Middle frontal gyrus (tissue), 1 donor: Measurements from ENCODE around the gene CNTNAP5.
A peak's percentile ranks its signal among the peaks of the same experiment; 100 is the strongest.

Source experiments
- DNase-seq: peaks from one replicate; pipeline ENCODE4 v3.0.0-alpha.2; 2015; ENCODE audit warnings: low spot score; ENCODE audit errors: extremely low spot score

The CNTNAP5 gene

DNA sequence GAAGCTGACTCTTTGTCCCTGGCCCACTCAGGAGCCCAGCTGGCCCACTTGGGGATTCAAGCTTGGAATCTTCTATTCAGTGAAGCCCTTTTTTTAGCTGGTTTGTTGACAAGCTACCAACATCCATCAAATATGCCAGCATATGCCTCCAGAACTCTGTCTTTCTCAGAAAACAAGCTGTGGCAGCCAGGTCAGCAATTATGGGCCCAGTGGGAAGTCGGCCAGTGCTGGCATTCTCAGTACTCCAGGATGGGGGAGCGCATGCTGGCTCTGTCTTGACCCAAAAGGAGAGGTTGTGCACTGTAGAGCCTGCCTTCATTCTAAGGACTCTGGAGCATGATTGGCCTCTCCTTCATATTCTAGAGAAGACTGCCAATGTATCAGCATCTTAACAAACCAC is 401.5 kb downstream of the CNTNAP5 start:
- no peak for DNase-seq

DNA sequence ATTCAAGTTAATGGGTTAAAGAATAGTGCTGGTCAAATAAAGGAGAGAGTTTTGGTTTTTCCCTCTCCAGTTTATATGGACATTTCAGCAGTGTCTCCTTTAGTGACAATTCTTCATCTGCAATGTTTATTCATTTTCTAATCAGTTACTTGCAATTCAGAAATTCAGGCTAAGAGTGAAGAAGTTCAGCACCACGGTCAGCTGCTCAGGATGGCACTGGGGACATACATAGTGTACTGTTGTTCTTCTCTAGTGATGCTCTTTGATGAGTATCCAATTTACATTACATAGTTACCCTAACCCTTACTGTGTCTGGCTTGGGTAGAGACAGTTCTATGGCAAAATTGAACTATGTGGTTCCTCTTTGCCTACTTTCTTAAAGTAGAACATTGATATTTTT is 412.7 kb downstream of the CNTNAP5 start:
- no peak for DNase-seq

DNA sequence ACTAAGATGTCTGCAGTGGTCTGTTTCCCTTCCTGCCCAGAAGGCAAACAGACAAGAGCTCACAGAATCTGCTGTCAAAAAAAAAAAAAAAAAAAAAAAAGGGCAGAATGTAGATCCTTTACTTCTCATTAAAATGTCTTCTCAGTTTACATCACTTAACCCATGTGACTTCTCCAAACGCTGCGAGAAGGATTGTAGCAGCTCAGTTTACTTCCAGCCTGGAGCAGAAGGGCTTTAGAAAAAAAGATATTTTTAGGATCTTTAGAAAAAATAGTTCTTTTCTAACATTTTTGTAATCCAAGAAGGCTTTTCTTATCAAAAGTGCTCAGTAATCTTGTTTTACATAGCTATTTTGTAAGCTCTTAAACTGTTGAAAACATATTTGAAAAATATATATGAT is 425.4 kb downstream of the CNTNAP5 start:
- no peak for DNase-seq

DNA sequence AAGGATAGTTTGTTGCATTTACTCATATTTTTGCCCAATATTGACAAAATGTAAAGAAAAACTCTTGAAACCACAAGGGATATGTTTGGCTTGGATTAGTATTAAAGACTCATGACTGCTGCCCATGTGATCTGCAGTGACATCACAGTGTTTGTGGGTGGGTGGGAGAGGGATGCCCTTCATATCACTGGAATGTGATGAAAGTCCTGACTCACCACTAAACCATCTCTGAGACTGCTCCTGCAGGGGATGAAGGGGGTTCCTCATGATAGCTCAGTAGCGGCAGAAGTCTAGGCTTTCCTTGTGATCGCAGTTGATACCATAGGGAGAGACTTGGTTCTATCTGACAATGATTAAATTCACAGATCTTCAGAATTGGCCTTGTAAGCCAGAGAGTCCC is 451.2 kb downstream of the CNTNAP5 start:
- no peak for DNase-seq

DNA sequence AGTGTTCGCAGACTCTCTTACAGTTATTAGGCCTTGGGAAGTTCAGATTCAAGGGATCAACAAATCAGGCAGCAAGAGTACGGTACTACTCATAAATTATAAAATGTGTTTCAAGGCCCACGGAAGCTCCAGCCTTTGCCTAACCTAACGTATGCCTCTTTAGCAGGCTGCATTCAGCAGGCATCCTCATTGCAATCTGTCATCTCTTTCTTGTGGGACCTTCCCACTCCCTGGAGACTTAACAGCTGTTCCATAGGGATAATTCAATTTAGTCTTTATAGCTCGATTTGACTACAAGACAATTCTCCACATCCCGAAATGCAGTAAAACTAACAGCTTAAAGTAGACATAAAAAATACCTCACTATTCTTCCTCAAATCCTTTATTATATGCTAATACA is 453.7 kb downstream of the CNTNAP5 start:
- DNase-seq: no peak

DNA sequence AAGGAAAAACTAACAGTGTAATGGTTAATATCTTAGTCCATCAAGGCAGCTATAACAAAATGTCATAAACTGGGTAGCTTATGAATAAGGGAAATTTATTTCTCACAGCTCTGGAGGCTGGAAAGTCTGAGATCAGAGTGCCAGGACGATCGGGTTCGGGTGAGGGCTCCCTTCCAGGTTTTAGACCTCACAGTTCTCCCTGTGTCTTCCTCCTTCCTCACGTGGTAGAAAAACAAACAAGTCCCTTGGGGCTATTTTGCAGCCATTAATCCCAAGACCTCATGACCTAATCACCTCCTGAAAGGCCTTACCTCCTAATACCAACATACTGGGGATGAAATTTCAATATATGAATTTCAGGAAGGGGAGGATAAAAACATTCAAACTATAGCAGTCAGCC is 455.9 kb downstream of the CNTNAP5 start:
- no peak for DNase-seq

DNA sequence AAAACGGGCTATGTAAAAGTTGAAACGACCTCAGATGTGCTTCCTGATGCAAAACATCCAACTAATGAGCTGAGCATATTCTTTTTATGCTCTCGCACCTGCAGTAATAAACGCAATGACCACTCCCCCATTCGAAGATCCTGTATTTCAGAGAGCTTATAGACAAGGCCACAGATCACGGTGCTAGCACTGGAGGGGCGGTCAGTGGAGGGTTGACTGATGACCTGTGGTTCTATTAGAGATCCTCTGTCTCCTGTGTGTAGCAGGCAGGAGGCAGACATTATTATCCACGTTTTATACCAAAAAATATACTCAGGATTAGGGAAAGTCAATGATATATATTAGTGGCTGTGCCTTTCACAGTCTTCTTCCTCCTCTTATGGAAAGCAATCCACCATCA is 457.0 kb downstream of the CNTNAP5 start:
- DNase-seq: no peak

DNA sequence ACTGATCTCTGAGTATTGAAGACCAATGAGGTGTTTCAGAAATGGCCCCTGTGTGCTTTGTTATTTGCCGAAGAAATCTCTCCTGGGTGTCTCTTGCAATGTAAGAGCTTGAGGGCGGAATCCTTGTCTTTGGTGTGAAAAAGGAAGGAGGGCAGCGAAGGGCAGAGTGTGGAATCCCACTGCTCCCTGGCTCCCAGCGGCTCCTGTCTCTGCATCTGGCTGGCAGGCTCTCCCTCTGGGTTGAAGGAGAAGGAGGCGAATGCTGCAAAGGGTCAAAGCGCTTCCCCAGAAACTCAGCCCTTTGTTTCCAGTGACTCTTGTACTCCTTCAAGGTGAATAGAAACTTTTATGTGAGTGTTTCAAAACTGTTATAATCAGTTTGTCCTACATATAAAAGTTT is 457.5 kb downstream of the CNTNAP5 start:
- DNase-seq: no peak

DNA sequence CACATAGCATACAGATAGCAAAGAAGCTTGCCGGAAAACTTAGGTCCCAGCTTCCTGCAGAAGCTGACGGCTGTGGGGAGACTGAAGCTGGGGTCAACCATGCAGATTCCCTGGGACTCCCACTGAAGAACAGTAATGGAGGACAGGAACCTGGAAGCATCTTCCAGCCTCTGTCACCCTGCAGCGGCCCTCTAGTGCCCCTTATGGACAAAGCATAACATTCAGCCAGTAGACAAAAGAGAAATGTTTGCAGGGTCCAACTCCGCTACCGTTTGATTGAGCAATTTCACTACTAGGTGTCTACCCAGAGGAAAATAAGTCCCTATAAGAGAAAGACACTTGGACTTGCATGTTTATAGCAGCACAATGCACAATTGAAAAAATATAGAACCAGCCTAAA is 460.6 kb downstream of the CNTNAP5 start:
- DNase-seq: no peak

DNA sequence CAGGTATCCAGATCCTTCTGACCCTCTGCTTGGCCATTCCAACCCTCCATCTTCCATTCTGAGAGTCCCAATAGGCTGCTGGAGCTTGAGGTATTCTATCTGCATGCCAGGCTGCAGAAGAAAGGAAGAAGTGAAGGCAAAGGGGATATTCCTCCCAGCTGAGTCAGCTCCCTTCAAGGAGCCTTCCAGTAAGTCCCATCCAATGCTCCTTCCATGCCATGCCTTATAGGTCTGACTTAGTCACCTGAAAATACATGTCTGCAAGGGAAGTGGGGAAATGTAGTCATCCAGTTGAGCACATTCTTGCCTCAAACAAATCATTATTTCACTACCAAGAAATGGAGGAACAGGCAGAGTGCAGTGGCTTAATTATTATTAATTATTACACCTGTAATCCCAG is 464.6 kb downstream of the CNTNAP5 start:
- no peak for DNase-seq

DNA sequence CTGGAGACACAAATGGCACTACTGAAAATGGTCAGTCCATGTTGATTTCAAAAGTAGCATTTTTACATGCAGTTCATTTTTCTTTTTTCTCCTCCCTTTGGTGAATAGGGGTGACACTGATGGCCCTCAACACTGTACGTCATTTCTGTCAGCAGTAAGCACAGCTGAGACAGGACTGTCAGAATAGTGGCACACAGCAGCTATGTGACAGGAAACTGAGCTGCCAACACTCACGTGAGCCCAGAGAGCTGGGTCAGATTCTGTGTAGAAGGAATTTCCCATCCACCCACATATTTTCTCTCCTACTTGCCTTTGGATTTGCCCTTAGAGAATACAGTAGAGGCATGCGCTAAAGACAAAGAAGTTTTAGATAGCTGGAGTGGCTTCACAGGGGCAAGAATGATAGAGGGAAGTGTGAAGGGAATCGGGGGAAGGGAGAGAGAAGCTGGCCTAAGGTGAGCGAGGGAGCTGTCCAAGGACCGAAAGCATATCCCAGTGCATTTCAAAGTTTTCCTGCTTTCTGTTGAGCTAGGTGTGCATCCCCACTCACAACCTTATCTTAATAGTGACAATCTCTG is 476.6 kb downstream of the CNTNAP5 start:
- no peak for DNase-seq

DNA sequence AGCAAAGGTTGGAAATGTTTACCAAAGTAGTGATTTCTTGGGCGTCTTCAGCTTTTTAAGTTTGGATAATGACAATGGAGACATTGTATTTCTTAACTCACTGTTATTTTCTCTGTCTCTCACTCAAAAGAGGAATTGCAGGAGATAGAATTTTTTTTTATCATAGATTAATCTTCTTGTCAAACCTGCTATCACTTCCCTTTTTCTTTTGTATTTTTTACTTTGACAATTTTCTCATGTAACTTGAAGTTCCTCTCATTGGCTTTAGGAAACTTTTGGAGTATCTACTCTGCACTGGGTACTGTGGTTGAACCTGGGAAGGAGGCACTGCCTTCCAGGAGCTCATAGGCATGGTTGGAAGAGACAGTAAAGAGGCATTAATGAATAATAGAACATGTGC is 489.1 kb downstream of the CNTNAP5 start:
- DNase-seq: no peak

DNA sequence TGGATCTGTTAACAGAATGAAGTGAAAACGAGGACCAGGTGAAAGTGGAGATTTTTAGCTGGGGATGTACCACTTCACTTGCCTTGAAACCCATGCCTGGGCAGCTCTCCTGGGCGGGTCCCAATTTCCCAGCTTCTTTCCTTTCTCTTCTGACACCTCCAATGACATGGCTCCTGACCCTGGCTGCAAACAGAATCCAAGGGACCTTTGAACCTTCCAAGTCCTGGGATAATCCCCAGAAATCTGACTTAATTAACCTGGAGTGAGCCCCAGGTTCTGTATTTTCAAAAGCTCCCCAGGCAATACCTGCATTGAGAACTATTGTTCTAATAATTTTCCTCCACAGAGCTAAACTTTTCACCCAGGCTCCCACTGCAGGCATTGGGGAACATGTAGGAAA is 495.9 kb downstream of the CNTNAP5 start:
- no peak for DNase-seq

DNA sequence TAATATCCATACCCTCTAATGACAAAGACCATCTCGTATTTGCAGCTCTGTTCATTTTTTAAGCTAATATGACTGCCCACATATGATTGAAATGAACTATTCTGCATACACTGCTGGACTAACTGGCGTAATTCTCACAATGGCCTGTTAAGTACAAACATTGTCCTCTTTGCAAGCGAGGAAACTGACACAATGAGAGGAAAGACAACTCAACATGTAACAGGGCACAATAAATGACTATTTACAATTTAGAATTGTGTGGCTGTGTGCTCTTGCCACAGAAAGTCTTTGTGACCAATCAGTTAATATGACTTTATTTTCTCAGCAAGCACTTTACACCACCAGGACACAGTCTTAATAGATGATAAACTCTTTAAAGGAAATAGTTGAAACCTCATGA is 498.0 kb downstream of the CNTNAP5 start:
- DNase-seq: no peak

DNA sequence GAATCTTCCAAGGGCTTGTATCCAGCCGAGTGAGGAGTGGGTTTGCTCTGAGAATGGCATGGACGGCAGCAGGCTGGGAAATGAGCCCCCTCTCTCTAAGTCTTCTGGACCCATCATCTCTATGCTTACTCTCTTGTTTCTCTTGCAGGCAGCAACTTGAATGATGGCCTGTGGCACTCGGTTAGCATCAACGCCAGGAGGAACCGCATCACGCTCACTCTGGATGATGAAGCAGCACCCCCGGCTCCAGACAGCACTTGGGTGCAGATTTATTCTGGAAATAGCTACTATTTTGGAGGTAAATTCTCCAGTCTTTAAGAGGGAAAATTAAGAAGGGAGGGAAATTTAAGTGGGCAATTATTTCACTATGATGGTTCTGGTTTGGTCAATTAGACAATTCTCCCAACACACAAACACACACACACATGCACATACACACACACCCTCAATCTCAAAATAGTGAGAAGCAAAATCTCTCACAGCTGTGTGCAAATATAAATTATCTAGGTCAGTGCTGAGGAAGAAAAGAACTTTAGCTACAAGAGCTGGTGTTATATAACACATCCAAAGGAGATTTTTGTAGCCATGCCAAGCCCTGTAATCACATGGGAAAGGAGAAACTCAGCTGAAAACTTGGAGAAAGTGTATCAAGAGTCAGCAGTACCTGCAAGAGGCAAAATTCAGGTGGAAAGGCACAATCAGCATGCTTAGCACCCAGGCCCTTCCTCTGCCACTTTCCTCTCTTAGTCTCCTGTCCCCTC is 499.2 kb downstream of the CNTNAP5 start:
- DNase-seq: peak; percentile 27

DNA sequence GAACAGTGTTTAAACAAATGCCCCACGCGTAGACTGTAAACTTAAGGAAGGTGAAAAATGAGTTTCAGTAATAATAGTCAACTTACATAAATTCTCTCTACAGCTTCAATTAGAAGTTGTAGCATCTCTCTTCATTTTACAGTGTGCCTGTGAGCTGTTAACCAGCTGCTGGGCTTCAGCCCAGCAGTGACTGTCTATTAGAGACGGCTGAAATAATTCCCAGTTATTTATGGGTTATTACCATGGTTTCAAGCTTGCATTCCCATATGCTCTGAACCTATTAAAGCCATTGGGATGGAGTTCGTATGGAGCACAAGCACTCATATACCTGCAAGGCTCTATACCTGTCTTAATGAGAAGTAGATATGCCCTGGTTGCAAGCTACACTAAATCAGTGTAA is 501.1 kb downstream of the CNTNAP5 start:
- DNase-seq: no peak

DNA sequence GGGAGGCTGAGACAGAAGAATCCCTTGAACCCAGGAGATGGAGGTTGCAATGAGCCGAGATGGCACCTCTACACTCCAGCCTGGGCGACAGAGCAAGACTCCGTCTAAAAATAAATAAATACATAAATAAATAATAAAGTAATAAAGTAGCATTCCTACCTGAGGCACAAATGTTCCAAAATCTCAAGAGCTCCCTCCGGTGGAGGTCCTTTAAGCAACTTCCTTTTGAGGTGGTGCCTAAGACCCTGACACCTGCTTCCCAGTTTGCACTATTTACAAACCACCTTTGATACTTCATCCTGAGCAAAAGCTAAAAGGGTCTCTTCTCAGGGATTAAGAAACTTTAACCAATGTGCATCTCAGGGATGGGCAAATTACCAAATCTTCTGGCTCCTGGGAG is 505.1 kb downstream of the CNTNAP5 start:
- no peak for DNase-seq

DNA sequence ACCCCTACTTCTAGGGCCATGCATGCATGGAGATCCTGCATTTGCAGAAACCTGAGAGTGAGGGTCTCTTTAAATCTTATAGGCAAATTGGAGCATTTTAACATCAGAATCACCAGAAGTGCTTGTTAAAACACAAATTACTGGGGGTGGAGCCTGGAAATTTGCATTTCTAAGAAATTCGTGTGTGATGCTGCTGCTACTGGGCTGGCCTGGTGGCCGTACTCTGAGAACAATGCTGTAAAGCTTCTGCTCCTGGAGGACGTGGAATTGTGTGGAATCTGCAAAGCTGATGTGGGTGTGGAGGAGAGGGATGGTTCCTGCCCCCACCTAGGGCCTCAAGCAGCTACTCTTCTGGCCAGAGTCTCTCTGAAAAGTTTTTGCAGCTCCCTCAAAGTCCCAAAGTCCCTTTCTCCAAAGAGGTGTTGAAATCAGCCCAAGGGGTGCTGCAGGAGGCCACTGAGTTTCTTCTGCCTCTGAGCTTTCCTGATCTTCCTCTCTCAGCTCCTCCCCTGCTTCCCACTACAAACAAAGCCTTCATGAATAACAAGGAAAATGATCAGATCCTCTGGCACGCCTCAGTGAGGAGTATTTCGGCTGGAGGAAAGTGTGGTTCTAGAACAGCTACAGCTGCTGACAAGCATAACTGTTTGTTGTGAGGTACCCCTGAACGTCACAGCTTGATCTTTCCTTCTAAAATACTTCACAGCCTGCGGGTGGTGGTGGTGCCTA is 508.3 kb downstream of the CNTNAP5 start:
- DNase-seq: no peak

DNA sequence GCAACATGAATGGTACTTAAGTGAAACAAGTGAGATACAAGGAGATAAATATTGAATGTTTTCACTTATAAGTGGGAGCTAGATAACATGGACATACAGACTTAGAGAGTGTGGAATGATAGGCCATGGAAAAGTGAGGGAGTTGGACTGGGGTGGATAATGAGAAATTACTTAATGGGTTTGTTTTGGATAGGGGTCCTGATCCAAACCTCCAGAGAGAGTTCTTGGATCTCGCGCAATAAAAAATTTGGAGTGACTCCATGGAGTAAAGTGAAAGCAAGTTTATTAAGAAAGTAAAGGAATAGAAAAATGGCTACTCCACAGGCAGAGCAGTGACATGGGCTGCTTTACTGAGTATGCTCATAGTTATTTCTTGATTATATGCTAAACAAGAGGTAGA is 508.9 kb downstream of the CNTNAP5 start:
- no peak for DNase-seq

DNA sequence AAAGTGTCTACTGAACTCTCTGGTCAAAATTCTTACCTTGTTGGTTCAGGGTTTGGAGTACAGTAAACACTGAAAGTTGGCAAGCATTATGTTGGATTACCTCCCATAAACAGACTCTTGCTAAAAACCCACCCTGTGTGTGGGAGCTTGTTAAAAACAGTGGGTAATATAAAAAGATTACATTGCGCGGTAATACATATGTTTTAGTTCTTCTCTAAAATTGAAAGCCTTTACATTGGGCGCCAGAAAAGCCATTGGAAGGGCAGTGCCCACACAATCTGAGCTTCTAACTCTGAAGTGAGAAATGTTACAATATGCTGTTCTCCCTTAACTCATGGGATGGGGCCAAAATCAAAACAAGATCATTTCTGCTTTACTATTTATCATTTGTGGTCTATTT is 510.7 kb downstream of the CNTNAP5 start:
- DNase-seq: peak; percentile 34

DNA sequence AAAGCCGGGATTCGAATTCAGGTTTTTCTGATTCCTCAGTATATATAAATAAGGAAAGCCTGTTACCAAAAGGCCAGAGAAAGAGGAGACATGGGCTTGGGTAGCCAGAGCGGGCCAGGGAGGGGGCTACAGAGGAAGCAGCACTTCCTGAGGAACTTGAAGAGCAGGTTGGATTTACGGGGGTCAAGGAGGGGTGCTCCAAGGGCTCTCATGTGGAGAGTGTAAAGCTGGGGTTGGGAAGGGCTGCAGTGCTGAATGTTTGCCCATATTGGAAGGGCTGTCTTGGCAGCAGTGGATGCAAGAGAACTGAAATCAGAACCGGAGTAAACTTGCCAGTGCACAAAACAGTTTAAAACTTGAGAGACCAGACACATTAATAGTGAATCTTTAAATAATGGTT is 511.5 kb downstream of the CNTNAP5 start:
- no peak for DNase-seq

DNA sequence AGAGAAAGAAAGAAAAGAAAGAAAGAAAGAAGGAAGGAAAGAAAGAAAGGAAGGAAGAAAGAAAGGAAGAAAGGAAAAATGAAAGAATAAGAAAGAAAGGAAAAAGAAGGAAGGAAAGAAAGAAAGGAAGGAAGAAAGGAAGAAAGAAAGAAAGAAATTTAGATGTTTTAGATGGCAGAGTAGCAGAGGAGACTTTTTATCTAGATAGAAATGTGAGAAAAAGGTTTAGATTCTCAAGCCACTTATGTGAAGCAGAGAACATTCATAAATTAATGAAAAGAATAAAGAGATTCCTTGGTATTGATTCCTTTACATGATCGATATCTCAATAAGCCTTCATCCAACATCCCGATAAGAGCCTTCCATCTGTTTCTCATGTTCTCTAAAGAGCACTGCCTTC is 513.5 kb downstream of the CNTNAP5 start:
- DNase-seq: no peak

DNA sequence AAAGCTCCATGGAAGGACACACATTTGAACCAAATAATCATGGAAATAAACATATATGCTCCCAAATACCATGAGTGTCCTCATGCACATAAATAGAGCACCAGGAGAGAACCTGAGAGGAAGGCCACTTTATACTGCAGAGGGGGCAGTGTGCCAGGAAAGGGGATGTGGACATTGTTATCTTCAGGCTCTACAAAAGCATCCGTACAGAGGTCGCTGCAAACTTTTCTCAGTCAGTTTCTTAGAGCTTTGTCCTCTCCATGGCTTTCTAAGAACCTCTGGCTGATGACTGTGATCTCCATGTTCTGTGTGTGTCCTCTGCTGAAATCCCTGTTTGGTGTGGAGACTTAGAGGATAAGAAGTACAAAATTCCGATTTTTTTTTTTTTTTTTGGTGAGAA is 515.7 kb downstream of the CNTNAP5 start:
- no peak for DNase-seq
